ENCODE data around the gene R3HDM4.
"Not testable (repeated sequence)": the region's sequence is repeated elsewhere in the genome, so short reads cannot be mapped to it uniquely, and the experiment has no call there.

The R3HDM4 gene

DNA sequence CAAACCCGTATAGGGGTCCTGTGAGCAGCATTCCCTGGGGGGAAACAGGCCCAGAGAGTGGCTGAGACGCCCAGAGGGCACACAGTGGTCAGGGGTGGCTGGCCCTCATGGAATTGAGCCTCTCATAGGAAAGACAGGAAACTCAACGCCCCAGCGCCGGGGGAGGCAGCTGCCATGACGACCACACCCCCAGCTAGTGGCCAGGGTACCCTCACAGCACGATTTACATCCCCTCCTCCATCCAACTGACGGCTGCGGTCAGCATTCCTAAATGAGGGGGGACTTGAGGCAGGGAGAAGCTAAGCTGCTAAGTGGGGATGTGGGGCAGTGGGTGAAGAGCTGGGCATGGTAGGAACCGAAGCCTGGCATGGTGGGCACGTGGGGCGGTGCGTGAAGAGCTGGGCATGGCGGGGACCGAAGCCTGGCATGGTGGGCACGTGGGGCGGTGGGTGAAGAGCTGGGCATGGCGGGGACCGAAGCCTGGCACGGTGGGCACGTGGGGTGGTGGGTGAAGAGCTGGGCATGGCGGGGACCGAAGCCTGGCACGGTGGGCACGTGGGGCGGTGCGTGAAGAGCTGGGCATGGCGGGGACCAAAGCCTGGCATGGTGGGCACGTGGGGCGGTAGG lies 30.0 kb downstream of the R3HDM4 start:
- FAIRE-seq (no peak), DNase-seq (ENCODE audit: insufficient read length, low spot score) (no peak)
- TF ChIP-seq TAF1 (IDR thresholded peaks at IDR 0.05; ENCODE audit: low read depth, low read length), result no peak
- TF ChIP-seq POU2F2 (IDR thresholded peaks at IDR 0.05; ENCODE audit: low read depth, low read length), result no peak
- TF ChIP-seq PAX5 (IDR thresholded peaks at IDR 0.05; ENCODE audit: insufficient read depth, low read length, severe bottlenecking), result no peak
- no peak for TF ChIP-seq POLR2AphosphoS5 (IDR thresholded peaks at IDR 0.05; ENCODE audit: low read depth, low read length)
- TF ChIP-seq SPI1 (IDR thresholded peaks at IDR 0.05; ENCODE audit: low read depth, low read length), result no peak
- TF ChIP-seq POLR2A (IDR thresholded peaks at IDR 0.05; ENCODE audit: low read depth, low read length), result no peak

DNA sequence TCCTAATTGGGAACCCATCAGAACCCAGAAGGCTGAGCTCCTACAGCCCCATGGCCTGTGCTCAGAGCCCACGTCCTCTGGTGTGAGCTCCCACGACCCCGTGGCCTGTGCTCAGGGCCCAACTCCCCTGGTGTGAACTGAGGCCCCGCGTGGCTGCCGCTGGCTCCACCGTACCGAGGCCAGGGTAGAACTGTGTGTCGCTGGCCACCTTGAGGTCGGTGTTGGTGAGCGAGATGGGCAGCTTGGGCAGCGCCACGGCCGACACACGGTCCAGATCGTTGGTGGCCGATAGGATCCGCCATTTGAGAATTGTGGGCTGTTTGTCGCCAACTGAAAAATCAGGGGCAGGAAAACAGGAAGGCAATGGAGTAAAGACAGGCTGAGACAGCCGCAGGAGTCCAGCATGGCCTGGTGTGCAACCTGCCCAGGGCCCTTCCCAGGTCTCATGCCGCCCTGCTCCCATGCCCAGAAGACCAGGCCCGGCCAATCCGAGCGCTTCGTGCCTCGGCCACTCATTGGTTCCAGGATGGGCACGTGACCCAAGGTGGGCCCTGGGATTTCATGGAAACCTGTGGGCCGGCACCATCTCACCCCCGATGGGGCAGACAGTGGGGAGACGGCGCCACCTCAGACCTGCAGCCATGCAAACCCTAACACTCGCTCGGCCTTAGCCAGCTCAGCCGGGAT lies 31.5 kb downstream of the R3HDM4 start:
- no peak for FAIRE-seq
- TF ChIP-seq POLR2AphosphoS5 (IDR thresholded peaks at IDR 0.05; ENCODE audit: low read depth, low read length) (no peak), TAF1 (IDR thresholded peaks at IDR 0.05; ENCODE audit: low read depth, low read length) (no peak), PAX5 (IDR thresholded peaks at IDR 0.05; ENCODE audit: insufficient read depth, low read length, severe bottlenecking) (no peak), SPI1 (IDR thresholded peaks at IDR 0.05; ENCODE audit: low read depth, low read length) (no peak), POLR2A (IDR thresholded peaks at IDR 0.05; ENCODE audit: low read depth, low read length) (no peak), POU2F2 (IDR thresholded peaks at IDR 0.05; ENCODE audit: low read depth, low read length) (no peak)
- DNase-seq (ENCODE audit: insufficient read length, low spot score), result no peak

DNA sequence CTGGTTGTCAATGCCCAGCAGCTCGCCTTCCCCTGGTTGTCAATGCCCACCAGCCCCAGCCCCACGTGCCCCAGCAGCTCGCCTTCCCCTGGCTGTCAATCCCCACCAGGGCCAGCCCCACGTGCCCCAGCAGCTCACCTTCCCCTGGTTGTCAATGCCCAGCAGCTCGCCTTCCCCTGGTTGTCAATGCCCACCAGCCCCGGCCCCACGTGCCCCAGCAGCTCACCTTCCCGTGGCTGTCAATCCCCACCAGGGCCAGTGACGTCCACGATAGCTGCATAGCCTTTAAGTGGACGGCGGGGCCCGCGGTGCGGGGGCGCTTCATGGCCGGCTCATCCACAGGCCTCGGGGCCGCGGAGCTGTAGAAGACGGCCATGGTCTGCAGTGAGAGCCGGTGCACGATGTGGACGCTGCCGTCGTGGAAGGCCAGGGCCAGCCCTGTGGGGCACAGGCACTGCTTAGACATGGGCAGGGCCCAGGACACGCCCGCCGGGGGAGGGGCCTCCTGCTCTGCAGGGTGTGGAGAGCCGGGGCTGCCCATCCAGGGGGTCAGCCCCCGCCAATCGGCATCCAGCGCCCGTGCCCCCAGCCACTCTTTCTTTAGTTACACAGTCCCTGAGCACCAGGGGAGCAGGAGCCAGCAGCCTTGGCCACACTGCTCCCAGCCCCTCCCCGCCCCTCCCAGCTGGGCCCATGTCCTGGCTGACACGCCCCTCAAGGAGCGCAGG lies 33.1 kb downstream of the R3HDM4 start:
- peak; percentile 60 for FAIRE-seq

DNA sequence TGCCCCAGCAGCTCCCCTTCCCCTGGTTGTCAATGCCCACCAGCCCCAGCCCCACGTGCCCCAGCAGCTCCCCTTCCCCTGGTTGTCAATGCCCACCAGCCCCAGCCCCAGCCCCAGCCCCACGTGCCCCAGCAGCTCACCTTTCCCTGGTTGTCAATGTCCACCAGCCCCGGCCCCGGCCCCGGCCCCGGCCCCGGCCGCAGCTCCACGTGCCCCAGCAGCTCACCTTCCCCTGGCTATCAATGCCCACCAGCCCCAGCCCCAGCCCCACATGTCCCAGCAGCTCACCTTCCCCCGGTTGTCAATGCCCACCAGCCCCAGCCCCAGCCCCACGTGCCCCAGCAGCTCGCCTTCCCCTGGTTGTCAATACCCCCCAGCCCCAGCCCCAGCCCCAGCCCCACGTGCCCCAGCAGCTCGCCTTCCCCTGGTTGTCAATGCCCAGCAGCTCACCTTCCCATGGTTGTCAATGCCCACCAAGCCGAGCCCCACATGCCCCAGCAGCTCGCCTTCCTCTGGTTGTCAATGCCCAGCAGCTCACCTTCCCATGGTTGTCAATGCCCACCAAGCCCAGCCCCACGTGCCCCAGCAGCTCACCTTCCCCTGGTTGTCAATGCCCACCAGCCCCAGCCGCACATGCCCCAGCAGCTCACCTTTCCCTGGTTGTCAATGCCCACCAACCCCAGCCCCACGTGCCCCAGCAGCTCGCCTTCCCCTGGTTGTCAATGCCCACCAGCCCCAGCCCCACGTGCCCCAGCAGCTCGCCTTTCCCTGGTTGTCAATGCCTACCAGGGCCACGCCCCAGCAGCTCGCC lies 34.1 kb downstream of the R3HDM4 start:
- not testable (repeated sequence) for DNase-seq (ENCODE audit: insufficient read length, low spot score)
- peak; percentile 35 for FAIRE-seq

More for the DNA sequence above, 33.1 kb downstream of the R3HDM4 start:
- DNase-seq (ENCODE audit: insufficient read length, low spot score), result no peak
- TF ChIP-seq TAF1 (IDR thresholded peaks at IDR 0.05; ENCODE audit: low read depth, low read length) (no peak), SPI1 (IDR thresholded peaks at IDR 0.05; ENCODE audit: low read depth, low read length) (no peak), POLR2A (IDR thresholded peaks at IDR 0.05; ENCODE audit: low read depth, low read length) (no peak), PAX5 (IDR thresholded peaks at IDR 0.05; ENCODE audit: insufficient read depth, low read length, severe bottlenecking) (no peak), POLR2AphosphoS5 (IDR thresholded peaks at IDR 0.05; ENCODE audit: low read depth, low read length) (no peak), POU2F2 (IDR thresholded peaks at IDR 0.05; ENCODE audit: low read depth, low read length) (no peak)

DNA sequence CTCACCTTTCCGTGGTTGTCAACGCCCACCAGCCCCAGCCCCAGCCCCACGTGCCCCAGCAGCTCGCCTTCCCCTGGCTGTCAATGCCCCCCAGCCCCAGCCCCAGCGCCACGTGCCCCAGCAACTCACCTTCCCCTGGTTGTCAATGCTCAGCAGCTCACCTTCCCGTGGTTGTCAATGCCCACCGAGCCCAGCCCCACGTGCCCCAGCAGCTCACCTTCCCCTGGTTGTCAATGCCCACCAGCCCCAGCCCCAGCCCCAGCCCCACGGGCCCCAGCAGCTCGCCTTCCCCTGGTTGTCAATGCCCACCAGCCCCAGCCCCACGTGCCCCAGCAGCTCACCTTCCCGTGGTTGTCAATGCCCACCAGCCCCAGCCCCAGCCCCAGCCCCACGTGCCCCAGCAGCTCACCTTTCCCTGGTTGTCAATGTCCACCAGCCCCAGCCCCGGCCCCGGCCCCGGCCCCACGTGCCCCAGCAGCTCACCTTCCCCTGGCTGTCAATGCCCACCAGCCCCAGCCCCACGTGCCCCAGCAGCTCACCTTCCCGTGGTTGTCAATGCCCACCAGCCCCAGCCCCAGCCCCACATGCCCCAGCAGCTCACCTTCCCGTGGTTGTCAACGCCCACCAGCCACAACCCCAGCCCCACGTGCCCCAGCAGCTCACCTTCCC lies 34.9 kb downstream of the R3HDM4 start:
- FAIRE-seq; DNase-seq (ENCODE audit: insufficient read length, low spot score): not testable (repeated sequence)

DNA sequence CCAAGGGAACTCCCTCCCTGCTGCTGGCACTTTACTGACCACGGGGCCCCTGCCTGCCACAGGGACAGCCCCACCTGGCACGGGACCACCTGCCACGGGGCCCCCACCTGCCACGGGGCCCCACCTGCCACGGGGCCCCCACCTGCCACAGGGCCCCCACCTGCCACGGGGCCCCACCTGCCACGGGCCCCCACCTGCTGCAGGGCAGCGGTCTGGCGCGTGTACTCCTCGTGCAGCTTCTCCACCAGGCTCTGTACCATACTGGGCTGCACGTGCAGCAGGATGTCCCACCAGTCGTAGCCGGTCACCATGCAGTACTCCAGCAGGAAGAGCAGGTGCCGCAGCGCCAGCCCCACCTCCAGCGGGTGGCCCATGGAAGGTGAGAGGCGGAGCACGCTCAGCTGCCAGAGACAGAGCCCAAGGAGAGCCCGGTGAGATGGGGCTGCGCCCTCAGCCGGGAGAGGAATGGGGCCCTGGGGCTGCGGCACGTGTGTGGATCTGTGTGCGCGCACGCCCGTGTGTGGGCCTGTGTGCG lies 36.2 kb downstream of the R3HDM4 start:
- DNase-seq (ENCODE audit: insufficient read length, low spot score) (no peak), FAIRE-seq (no peak)
- TF ChIP-seq POLR2AphosphoS5 (IDR thresholded peaks at IDR 0.05; ENCODE audit: low read depth, low read length) (no peak), SPI1 (IDR thresholded peaks at IDR 0.05; ENCODE audit: low read depth, low read length) (no peak), PAX5 (IDR thresholded peaks at IDR 0.05; ENCODE audit: insufficient read depth, low read length, severe bottlenecking) (no peak), POU2F2 (IDR thresholded peaks at IDR 0.05; ENCODE audit: low read depth, low read length) (no peak), POLR2A (IDR thresholded peaks at IDR 0.05; ENCODE audit: low read depth, low read length) (no peak), TAF1 (IDR thresholded peaks at IDR 0.05; ENCODE audit: low read depth, low read length) (no peak)

DNA sequence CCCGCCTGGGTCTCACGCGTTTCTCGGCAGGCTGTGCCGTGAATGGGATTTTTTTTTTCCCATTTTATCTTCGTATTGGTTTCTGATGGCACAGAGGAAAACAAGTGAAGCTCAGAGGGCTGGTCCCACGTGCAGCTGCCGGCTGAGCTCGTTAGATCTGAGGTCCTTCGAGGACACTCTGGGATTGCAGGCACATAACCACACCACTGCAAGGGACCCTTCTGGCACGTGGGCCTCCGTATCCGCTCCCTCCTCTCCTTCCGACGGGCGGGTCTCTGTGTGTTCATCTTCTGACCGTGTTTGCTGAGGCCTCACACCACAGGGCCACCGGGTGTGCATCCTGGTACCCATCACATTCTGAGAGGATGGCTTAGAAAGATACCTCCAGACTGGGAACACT lies 36.9 kb downstream of the R3HDM4 start:
- DNase-seq (ENCODE audit: insufficient read length, low spot score), result no peak
- no peak for FAIRE-seq
- no peak for TF ChIP-seq PAX5 (IDR thresholded peaks at IDR 0.05; ENCODE audit: insufficient read depth, low read length, severe bottlenecking)
- no peak for TF ChIP-seq POU2F2 (IDR thresholded peaks at IDR 0.05; ENCODE audit: low read depth, low read length)
- no peak for TF ChIP-seq POLR2A (IDR thresholded peaks at IDR 0.05; ENCODE audit: low read depth, low read length)
- no peak for TF ChIP-seq SPI1 (IDR thresholded peaks at IDR 0.05; ENCODE audit: low read depth, low read length)
- TF ChIP-seq POLR2AphosphoS5 (IDR thresholded peaks at IDR 0.05; ENCODE audit: low read depth, low read length), result no peak
- no peak for TF ChIP-seq TAF1 (IDR thresholded peaks at IDR 0.05; ENCODE audit: low read depth, low read length)

DNA sequence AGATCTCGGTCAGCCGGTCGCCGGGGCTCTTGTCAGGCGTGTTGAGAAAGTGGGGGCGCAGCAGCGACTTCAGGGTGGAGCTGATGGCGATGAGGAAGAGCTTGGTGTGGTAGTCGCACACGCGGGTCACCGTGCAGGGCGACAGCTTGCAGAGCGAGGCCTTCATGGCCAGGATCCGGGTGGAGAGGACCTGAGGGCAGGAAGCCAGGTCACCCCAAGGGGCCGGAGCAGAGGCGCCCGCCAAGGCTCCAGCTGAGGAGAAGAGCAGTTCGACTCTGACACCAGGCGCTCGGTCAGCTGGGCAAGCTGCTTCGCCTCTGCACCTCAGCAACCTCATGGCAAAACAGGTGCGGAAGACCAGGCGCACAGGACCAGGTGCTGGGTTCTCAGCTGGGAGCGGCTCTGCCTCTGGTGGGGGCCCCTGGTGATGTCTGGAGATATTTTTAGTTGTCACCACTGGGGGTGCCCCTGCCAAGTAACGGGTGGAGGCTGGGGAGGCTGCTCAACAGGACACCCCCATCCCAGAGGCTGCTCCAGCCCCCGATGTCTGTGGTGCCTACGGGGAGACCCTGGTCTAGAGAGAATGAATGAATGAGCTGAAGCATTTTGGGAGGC lies 37.6 kb downstream of the R3HDM4 start:
- TF ChIP-seq TAF1 (IDR thresholded peaks at IDR 0.05; ENCODE audit: low read depth, low read length) (no peak), PAX5 (IDR thresholded peaks at IDR 0.05; ENCODE audit: insufficient read depth, low read length, severe bottlenecking) (no peak), POU2F2 (IDR thresholded peaks at IDR 0.05; ENCODE audit: low read depth, low read length) (no peak), POLR2AphosphoS5 (IDR thresholded peaks at IDR 0.05; ENCODE audit: low read depth, low read length) (no peak), POLR2A (IDR thresholded peaks at IDR 0.05; ENCODE audit: low read depth, low read length) (no peak), SPI1 (IDR thresholded peaks at IDR 0.05; ENCODE audit: low read depth, low read length) (no peak)
- no peak for FAIRE-seq
- DNase-seq (ENCODE audit: insufficient read length, low spot score), result no peak
